GM18499 (cell line): Measurements from ENCODE around the gene BMF.

Experiments used
- ATAC-seq: cut with Tn5 transposase; IDR thresholded peaks from one replicate; pipeline ENCODE4 v1.9.1; 2021; ENCODE audit warnings: moderate number of reproducible peaks; ENCODE audit not compliant: insufficient read depth, unreplicated experiment

Gene BMF

GRCh38 chr15:40052604-40053003 lies 56.1 kb downstream of the BMF start:
- no peak for ATAC-seq

DNA sequence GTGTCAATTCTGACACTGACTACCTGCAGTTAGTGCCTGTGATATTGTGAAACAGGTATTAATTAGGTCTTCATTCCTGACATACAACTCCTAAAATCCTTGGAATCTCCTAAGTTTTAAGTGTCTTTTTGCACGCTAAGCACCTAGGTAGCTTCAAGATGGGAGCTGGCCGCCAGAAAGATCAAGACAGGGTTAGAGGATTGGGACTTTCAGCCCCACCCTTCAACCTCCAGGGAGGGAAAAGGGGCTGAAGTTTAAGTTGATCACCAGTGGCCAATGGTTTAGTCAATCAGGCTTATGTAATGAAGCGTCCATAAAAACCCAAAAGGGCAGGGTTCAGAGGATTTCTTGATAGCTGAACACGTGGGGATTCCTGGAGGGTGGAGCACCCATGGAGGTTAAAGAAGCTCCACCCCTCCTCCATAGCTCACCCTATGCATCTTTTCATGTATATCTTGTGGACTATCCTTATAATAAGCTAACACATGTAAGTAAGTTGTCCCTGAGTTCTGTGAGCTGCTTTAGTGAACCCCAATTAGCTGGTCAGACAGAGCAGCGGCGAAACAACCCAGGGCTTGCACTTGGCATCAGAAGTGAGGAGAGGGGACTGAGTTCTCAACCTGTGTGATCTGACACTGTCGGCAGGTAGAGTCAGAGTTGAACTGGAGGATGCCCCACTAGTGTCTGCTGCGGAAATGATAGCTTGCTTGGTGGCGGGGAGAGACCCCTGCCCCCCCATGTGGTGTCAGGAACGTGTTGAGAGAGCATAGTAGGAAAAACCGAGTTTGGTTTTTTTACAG lies 56.9 kb downstream of the BMF start:
- no peak for ATAC-seq

DNA sequence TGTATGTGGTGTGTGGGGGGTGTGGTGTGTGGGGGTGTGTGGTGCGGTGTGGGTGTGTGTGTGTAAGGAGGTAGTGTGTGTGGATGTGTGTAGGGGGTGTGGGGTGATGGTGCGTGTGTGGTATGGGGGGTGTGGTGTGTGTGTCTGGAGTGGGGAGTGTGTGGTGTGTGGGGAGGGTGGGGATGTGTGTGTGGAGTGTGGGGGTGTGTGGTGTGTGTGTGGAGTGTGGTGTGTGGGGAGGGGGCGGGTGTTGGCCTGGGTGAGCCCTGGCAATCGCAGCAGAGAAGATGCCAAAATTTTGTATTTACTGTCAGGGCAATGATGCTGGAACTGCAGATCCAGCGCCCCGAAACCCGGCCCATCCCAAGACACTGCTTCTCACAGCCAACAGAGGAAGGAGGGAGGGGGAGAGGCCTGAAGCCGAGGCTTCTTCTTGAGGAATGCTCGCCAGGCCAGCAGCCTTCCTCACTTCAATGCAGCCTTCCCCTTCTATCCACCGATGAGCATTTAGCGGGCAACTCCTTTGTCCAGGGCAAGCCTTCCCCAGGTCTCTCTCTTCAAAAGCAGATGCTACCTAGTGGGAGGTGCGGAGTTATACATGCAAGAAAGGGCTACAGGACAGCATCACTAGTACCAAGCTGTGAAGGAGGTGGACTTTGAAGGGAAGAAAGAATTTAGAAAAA lies 57.8 kb downstream of the BMF start:
- no peak for ATAC-seq

DNA sequence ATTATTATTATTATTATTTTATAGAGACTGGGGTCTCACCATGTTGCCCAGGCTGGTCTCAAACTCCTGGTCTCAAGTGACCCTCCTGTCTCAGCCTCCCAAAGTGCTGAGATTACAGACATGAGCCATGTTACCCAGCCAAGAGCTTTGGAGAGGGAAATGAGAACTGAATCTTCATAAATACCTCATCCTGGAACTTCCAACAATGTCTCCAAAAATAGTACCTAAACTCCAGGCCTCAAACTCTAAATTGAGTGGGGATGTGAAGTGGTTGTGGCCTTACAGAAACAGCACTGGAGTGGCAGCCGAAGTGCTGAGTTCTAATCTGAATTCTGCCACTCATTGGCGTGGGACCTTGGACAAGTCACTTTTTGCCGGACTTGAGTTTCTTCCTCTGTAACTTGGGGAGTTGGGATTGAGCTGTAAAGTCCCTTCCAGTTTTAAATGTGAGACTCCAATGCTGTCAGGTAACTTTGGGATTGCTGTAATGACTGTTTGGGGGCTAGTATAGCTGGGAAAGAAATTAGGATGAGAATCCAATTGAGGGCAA lies 59.7 kb downstream of the BMF start:
- ATAC-seq, result no peak

DNA sequence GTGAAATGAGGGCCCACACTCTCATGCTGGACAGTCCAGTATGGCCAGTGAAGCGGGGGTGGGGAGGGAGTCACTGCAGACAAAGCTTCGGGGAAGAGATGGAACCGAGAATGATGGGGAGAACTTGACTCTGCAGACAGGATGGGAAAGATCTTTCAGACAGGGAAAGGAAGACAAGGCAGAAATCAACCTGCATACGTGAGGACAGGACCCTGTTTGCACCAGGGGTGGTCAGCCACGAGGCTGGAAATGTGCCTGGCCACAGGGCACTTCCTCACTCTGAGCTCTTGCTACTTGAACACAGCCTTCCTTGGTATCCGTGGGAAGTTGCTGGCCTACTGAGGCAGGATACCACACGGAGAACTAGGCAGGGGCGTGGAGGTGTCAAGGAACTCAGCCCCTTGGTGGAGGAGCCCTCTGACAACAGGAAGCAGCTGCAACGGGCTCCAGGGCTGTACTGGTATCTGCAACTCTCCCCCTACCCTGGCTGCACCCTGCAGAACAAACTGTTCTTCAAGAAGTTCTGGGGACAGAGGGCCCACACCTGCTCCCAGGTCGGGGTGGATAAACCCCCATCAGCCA lies 60.4 kb downstream of the BMF start:
- no peak for ATAC-seq

DNA sequence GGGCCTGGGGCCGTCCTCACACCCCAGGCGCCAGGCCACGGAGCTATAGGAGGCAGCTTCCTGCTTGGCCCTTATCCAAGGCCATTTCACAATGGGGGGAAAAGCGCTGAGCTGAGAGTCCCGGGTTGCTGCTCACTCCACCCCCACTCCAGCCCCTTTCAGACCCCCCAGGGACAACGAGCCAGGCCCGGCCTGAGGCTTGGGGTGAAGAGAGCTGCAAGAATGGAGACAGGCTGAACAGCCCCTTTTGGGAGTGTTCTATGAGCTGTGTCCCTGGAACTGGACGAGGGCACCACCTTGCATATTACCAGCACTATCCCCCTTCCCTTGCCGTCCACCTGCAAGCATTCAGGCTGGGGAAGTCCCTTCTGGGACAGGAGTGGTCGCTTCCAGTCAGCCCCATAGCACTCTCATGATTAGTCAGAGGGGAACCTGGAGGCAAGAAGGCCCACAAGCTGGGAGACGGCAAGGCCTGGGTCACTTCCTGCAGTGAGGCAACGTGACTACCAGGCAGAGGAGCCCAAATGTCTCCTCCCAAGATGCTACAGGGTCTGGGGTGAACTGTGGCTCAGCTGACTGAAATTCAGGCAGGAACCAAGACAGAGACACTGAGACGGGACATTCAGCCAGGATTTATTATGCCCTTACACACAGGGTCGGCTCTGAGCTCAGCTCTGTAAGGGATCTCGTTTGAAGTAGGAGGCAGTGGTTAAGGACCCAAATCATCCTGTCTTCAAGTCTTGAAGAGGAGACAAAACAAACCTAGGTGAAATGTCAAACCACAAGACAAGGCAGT lies 61.1 kb downstream of the BMF start:
- ATAC-seq, result no peak

DNA sequence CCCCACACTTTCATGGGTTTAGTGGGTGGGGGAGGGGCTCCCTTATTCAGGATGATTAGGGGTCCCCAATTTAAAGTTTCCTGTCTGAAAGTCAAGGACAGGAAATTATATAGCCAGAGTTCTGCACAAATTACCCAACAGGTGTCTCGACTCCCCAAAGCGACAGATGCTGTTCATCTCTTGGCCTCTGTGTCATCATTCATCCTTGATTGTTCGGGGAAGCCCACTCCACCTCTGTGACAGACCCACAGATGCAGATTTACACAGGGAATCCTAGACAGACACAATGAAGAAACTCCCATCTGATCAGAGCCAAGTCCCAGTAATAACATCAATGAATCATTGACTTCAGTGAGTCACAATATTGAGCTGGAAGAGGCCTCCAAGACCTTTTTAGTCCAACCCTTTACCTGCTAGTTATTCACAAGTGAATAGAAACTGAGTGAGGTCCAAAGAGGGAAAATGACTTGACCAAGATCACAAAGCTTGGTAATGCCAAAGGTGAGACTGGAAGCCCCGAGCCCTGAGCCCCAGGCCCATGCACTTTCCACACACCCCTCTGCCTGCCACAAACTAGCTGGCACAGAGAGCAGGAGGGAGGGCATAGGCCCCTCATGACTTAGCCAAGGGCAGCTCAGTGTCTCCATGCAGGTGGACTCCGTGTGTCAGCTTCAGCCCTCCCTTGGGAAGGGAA lies 61.8 kb downstream of the BMF start:
- no peak for ATAC-seq

DNA sequence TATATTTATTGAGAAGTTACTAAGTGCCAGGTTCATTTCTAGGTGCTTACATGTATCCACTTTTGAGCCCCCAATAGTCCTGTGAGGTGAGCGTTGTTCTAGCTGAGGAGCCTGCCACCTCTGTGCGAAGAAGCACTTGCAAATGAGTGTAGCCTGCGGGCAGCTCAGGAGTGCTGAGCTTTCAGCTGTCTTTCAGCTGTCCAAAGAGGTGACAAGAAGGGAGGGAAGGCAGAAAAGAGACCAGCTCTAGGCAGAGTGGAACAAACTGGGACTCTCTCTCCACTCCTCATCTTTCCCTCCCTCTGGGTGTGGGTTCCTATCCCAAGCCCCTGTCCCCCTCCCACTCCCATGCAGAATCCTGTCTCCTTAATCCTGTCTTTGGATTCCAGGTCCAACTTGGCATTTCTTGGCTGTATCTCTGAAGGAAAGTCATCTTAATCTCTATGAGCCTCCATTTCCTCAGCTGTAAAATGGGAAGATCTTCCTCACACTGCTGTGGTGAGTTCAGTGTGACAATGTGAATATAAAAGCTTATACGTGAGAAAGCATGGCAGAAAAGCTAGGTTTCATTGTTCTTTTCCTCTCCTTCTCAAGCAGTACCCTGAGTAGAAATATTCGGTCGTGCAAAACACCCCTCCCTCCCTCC lies 63.0 kb downstream of the BMF start:
- no peak for ATAC-seq

- ATAC-seq, result peak; percentile 37
Measured at GRCh38 chr15:40044717-40045571, 63.7 kb downstream of the BMF start.

DNA sequence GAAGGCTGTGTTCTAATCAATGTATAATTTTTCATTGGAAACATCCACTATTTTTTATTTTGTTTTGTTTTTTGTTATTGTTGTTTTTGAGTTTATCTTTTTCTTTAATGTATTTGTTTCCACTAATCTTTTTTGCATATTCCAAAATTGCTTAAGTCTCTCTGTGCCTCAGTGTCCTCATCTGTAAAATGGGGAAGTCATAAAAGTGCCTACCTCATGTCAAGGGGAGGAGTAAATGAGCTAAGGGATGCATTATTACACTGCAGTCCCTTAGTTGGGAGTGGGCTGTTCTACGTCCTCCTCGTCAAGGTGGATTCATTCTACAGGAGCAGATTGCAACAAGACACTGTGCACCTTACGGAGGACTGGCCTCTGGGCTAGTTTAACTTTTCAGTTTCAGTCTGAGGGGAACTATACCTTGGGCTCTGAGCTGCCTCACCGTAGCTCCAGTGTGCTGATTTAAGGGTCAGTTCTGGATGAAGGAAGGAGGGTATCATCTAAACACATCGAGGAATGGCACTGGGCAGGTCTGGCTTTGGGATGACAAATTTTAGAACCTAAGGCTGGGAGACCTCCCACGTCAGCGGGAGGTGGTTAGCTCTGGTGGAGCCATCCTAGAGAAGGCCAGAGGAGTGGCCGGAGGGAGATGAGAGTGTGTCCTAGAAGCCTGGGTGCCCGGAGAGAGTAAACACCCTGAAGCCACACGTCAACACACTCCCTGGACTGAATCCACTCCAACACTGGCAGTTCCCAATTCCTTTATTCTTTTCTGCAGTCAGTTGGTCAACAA lies 64.6 kb downstream of the BMF start:
- ATAC-seq, result no peak

DNA sequence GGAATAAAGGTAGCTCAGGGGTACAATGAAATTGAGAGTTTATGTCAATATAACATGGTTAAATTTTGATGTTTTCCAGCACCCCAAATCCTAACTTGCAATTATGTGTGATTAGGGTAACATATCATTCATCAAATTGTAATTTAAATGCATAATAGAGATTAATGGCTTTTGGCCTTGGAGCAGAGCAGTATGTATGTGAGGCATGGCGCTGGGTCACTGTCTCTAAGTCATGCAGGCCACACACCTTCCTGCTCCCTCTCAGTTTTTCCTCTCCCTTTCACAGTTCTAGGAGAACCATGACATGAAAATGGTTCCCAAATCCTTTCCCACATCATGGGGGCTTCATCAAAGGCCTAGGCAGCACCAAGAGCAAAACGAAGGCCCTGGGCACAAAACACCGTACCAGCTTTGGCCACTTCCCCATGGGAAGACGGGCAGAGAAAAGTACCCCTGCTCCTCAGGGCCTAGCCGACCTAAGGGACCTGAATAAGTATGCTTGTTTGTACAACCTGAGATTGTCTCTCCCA lies 65.8 kb downstream of the BMF start:
- ATAC-seq, result no peak

DNA sequence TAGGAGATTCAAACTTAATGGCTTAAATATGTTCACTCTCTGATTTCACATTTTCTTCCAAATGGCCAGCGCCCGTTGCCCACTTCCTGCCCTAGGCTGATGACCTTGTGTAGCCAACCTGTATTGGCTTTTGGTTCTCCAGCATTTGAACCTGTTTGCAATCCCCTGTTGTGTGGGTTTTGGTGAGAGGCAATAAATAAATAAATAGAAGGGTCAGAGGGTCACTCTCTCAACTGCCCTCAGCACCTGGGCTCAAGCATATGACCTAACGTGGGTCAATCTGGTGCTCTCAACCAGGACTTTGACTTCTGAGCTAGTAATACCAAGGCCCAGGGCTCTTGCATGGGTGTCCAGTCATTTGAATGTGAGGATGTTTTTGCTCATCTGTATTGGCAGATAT lies 67.9 kb downstream of the BMF start:
- ATAC-seq, result no peak

- no peak for ATAC-seq
Measured at GRCh38 chr15:40040293-40040635, 68.4 kb downstream of the BMF start.

GRCh38 chr15:40038638-40039543 lies 69.8 kb downstream of the BMF start, which contains the start of gene SRP14:
Gene SRP14 (minus strand): TSS chr15:40039181. CDS start chr15:40039116, 65 bp downstream.
- peak; percentile 71 for ATAC-seq

GRCh38 chr15:40038275-40038637 lies 70.4 kb downstream of the BMF start:
- ATAC-seq, result no peak
